ENCODE measurements around the gene GPC6. TPM values are rescaled to one million over a fixed set of nuclear protein-coding genes. Genes with fewer than 3 reads are reported as not detected.

GPC6 gene
- total RNA-seq, 1 experiment from 2014 or later, result 0.22 TPM

DNA sequence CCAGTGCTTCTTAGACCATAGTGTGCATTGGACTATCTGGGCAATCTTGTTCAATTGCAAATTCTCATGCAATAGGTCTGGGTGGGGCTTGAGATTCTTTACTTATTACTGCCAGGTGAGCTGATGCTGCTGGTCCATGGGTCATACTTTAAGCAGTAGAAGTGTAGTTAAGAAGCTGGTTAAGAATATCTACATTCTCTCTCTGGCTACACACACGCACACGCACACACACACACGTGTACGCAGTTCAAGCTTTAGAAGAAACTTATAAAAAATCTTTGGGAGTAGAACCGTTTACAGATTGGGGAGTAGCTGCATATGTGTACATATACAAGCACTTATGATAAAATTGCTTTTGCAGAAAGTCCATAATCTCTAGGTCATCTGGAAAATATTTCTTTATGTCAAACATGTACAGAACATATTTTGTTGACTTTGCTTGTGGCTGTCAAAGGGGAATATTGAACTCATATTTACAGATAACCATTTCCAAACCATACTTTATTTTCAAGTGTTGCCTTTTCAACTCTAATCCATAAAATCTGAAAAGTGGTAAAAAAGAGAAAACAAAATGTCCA, 99.7 kb downstream of the GPC6 start:
- no peak for ATAC-seq
- Histone ChIP-seq H3K4me3 (replicated peaks in 1 of 2; ENCODE audit: low read depth in 1 of 2, low read length in 2 of 2) (no peak overlapping the region), H3K27ac (ENCODE audit: low read depth, low read length) (no peak overlapping the region), H3K9ac (ENCODE audit: low read length) (no peak overlapping the region), H3K27me3 (ENCODE audit: insufficient read depth, low read length) (no peaks in the 10 kb centered on the region), H3K4me1 (ENCODE audit: control insufficient read depth in 1 of 2, insufficient read depth in 2 of 2, low read length in 2 of 2) (no peaks in the 10 kb centered on the region), H3K9me3 (ENCODE audit: control insufficient read depth in 1 of 2, insufficient read depth in 1 of 2, low read depth in 1 of 2, low read length in 2 of 2) (peaks cover 6 to 15% of the 10 kb centered on the region in 2 experiments; a peak in 2 of 4 replicates), H4K20me1 (ENCODE audit: insufficient read depth) (no peaks in the 10 kb centered on the region), H3K36me3 (ENCODE audit: control insufficient read depth in 1 of 2, insufficient read depth in 2 of 2, low read length in 2 of 2) (no peaks in the 10 kb centered on the region), H3K4me2 (ENCODE audit: low read length) (no peak overlapping the region), H3K79me2 (ENCODE audit: insufficient read depth, low read length) (no peaks in the 10 kb centered on the region), H3K9me2 (ENCODE audit: insufficient read depth) (no peaks in the 10 kb centered on the region), H2AFZ (ENCODE audit: low read depth, low read length, poor library complexity, severe bottlenecking) (no peak overlapping the region)
- TF ChIP-seq RAD21 (IDR thresholded peaks at IDR 0.05; ENCODE audit: low read depth) (no peak), JUND (IDR thresholded peaks at IDR 0.05) (no peak), POLR2AphosphoS5 (IDR thresholded peaks at IDR 0.05; ENCODE audit: low read depth, low read length) (no peak), CEBPB (IDR thresholded peaks at IDR 0.05; ENCODE audit: low read depth) (no peak), TCF7L2 (IDR thresholded peaks at IDR 0.05; ENCODE audit: borderline replicate concordance, extremely low read depth, insufficient read depth, insufficient read length) (no peak), ELF1 (IDR thresholded peaks at IDR 0.05; ENCODE audit: borderline replicate concordance, low read depth) (no peak), ZFX (IDR thresholded peaks at IDR 0.05) (no peak), ZNF274 (IDR thresholded peaks at IDR 0.05; ENCODE audit: low read depth, low read length) (no peak), SP1 (IDR thresholded peaks at IDR 0.05; ENCODE audit: low read depth) (no peak), SIN3A (IDR thresholded peaks at IDR 0.05; ENCODE audit: low read depth) (no peak), EZH2phosphoT487 (IDR thresholded peaks at IDR 0.05; ENCODE audit: borderline replicate concordance) (no peak)
- TF ChIP-seq, protein P1, sequence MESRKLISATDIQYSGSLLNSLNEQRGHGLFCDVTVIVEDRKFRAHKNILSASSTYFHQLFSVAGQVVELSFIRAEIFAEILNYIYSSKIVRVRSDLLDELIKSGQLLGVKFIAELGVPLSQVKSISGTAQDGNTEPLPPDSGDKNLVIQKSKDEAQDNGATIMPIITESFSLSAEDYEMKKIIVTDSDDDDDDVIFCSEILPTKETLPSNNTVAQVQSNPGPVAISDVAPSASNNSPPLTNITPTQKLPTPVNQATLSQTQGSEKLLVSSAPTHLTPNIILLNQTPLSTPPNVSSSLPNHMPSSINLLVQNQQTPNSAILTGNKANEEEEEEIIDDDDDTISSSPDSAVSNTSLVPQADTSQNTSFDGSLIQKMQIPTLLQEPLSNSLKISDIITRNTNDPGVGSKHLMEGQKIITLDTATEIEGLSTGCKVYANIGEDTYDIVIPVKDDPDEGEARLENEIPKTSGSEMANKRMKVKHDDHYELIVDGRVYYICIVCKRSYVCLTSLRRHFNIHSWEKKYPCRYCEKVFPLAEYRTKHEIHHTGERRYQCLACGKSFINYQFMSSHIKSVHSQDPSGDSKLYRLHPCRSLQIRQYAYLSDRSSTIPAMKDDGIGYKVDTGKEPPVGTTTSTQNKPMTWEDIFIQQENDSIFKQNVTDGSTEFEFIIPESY (IDR thresholded peaks at IDR 0.05; ENCODE audit: extremely low read depth, insufficient replicate concordance, low read length), result no peak
- TF ChIP-seq, protein P2, sequence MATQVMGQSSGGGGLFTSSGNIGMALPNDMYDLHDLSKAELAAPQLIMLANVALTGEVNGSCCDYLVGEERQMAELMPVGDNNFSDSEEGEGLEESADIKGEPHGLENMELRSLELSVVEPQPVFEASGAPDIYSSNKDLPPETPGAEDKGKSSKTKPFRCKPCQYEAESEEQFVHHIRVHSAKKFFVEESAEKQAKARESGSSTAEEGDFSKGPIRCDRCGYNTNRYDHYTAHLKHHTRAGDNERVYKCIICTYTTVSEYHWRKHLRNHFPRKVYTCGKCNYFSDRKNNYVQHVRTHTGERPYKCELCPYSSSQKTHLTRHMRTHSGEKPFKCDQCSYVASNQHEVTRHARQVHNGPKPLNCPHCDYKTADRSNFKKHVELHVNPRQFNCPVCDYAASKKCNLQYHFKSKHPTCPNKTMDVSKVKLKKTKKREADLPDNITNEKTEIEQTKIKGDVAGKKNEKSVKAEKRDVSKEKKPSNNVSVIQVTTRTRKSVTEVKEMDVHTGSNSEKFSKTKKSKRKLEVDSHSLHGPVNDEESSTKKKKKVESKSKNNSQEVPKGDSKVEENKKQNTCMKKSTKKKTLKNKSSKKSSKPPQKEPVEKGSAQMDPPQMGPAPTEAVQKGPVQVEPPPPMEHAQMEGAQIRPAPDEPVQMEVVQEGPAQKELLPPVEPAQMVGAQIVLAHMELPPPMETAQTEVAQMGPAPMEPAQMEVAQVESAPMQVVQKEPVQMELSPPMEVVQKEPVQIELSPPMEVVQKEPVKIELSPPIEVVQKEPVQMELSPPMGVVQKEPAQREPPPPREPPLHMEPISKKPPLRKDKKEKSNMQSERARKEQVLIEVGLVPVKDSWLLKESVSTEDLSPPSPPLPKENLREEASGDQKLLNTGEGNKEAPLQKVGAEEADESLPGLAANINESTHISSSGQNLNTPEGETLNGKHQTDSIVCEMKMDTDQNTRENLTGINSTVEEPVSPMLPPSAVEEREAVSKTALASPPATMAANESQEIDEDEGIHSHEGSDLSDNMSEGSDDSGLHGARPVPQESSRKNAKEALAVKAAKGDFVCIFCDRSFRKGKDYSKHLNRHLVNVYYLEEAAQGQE (IDR thresholded peaks at IDR 0.05; ENCODE audit: low read depth), result no peak
- TF ChIP-seq, protein P3, sequence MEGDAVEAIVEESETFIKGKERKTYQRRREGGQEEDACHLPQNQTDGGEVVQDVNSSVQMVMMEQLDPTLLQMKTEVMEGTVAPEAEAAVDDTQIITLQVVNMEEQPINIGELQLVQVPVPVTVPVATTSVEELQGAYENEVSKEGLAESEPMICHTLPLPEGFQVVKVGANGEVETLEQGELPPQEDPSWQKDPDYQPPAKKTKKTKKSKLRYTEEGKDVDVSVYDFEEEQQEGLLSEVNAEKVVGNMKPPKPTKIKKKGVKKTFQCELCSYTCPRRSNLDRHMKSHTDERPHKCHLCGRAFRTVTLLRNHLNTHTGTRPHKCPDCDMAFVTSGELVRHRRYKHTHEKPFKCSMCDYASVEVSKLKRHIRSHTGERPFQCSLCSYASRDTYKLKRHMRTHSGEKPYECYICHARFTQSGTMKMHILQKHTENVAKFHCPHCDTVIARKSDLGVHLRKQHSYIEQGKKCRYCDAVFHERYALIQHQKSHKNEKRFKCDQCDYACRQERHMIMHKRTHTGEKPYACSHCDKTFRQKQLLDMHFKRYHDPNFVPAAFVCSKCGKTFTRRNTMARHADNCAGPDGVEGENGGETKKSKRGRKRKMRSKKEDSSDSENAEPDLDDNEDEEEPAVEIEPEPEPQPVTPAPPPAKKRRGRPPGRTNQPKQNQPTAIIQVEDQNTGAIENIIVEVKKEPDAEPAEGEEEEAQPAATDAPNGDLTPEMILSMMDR (IDR thresholded peaks at IDR 0.05 in 2 of 3, conservative IDR thresholded peaks at IDR 0.05 in 1 of 3; ENCODE audit: borderline replicate concordance in 1 of 3, insufficient read depth in 1 of 3, low read depth in 2 of 3, low read length in 2 of 3), result no peak
- TF ChIP-seq, protein P4, sequence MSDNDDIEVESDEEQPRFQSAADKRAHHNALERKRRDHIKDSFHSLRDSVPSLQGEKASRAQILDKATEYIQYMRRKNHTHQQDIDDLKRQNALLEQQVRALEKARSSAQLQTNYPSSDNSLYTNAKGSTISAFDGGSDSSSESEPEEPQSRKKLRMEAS (IDR thresholded peaks at IDR 0.05), result no peak
- ChIA-PET CTCF (no interaction called here), RAD21 (ENCODE audit: low non-redundant PET in 1 of 2, low total read pairs in 2 of 2, uncharacterized antibody in 2 of 2, unreplicated experiment in 2 of 2) (no interaction called here), POLR2A (no interaction called here)
- intact Hi-C loops (cut with micrococcal nuclease), result no loop called here
- BruUV-seq (replicated peaks), result no TSS peak
- no peak for DNase-seq (ENCODE audit: low read depth, low spot score)
